B cell (primary cell): ENCODE results near the gene DHX36. TPM values are rescaled to one million over a fixed set of nuclear protein-coding genes. Genes with fewer than 3 reads are reported as not detected.

Experiments used
- ATAC-seq: fragments of 200-7000 bp; cut with Tn5 transposase; one replicate; pipeline ENCODE4 v1.10.0; 2021; ENCODE audit warnings: low read depth, mild to moderate bottlenecking, moderate number of reproducible peaks, moderate library complexity
- CTCF ChIA-PET: fragments of 350-600 bp; sonication (Branson Sonifier 250); formaldehyde crosslinking; loops from one replicate; lab custom pipeline; 2021; ENCODE audit warnings: antibody characterized with exemption, inconsistent platforms; lab: Charles Lee
- POLR2A ChIA-PET: fragments of 350-600 bp; sonication (Branson Sonifier 250); formaldehyde crosslinking; loops from one replicate; lab custom pipeline; 2021; ENCODE audit warnings: antibody characterized with exemption; lab: Charles Lee
- DNase-seq: peaks from one replicate; pipeline ENCODE4 v3.0.0; 2013
- H2AFZ ChIP-seq: 2 replicates; pipeline ENCODE4 v1.6.1; 2012; ENCODE audit warnings: mild to moderate bottlenecking, low read depth, low read length; ENCODE audit not compliant: insufficient read depth, poor library complexity, severe bottlenecking
- H3K27ac ChIP-seq, 2 donors: 1 replicate in 1 of 2; 2 replicates in 1 of 2; pipeline ENCODE4 v1.5.1; 2012 to 2013; ENCODE audit warnings: low read length in 2 of 2, mild to moderate bottlenecking in 2 of 2, moderate library complexity in 1 of 2
- H3K27me3 ChIP-seq, 4 experiments: fragments of 200-600 bp in 1 of 4; sonication (generic) in 1 of 4; replicated peaks in 1 of 4; 1 replicate in 2 of 4; 2 replicates in 2 of 4; pipeline versions ENCODE4 v1.6.1 to v1.7.0; 2013 to 2016; ENCODE audit warnings: low read length in 3 of 4, mild to moderate bottlenecking in 2 of 4, mixed read lengths in 1 of 4, moderate library complexity in 1 of 4; ENCODE audit not compliant: insufficient read depth in 4 of 4, control insufficient read depth in 3 of 4; ENCODE audit errors: control extremely low read depth in 1 of 4
- H3K36me3 ChIP-seq, 2 experiments: replicated peaks in 1 of 2; 1 replicate in 1 of 2; 2 replicates in 1 of 2; pipeline versions ENCODE4 v1.6.1 to v1.7.1; 2013; ENCODE audit warnings: low read length in 1 of 2; ENCODE audit not compliant: insufficient read depth in 2 of 2, control insufficient read depth in 1 of 2; ENCODE audit errors: control extremely low read depth in 1 of 2, extremely low read depth in 1 of 2
- H3K4me1 ChIP-seq, 2 donors: fragments of 200-600 bp in 1 of 2; sonication (generic) in 1 of 2; 1 replicate in 1 of 2; 2 replicates in 1 of 2; pipeline versions ENCODE4 v1.5.1 to v1.6.1; 2013 to 2017; ENCODE audit warnings: low read length in 2 of 2; ENCODE audit not compliant: control insufficient read depth in 2 of 2, insufficient read depth in 2 of 2
- H3K4me2 ChIP-seq: replicated peaks from 2 replicates; pipeline ENCODE3; 2012; ENCODE audit warnings: mild to moderate bottlenecking, low read depth, low read length; ENCODE audit not compliant: poor library complexity, severe bottlenecking
- H3K4me3 ChIP-seq, 5 experiments: fragments of 200-600 bp in 1 of 5; sonication (generic) in 1 of 5; 1 replicate in 3 of 5; 2 replicates in 2 of 5; pipeline versions ENCODE4 v1.5.1 to v1.7.0; 2011 to 2016; ENCODE audit warnings: low read length in 4 of 5, mild to moderate bottlenecking in 4 of 5, low read depth in 2 of 5, control low read depth in 1 of 5, moderate library complexity in 1 of 5; ENCODE audit not compliant: insufficient read depth in 1 of 5; ENCODE audit errors: control extremely low read depth in 1 of 5, extremely low read depth in 1 of 5
- H3K79me2 ChIP-seq: fragments of 200-600 bp; sonication (generic); one replicate; pipeline ENCODE4 v1.6.0; 2016; ENCODE audit warnings: low read length; ENCODE audit not compliant: control insufficient read depth, insufficient read depth
- H3K9ac ChIP-seq: fragments of 200-600 bp; sonication (generic); 2 replicates; pipeline ENCODE4 v1.6.1; 2017; ENCODE audit warnings: mild to moderate bottlenecking, low read length, moderate library complexity
- H3K9me3 ChIP-seq, 3 donors: one replicate each; pipeline versions ENCODE4 v1.6.1 to v1.7.1; 2013; ENCODE audit warnings: low read length in 2 of 3; ENCODE audit not compliant: control insufficient read depth in 2 of 3, insufficient read depth in 1 of 3; ENCODE audit errors: control extremely low read depth in 1 of 3
- H4K20me1 ChIP-seq: 2 replicates; pipeline ENCODE4 v1.6.0; 2012; ENCODE audit warnings: mild to moderate bottlenecking, low read length; ENCODE audit not compliant: insufficient read depth, control insufficient read depth, poor library complexity, severe bottlenecking
- H3K27ac Mint-ChIP-seq: one replicate; pipeline ENCODE4 v1.8.0; 2021; ENCODE audit warnings: mixed read lengths
- H3K27me3 Mint-ChIP-seq: one replicate; pipeline ENCODE4 v1.8.0; 2021; ENCODE audit warnings: mixed read lengths
- H3K4me1 Mint-ChIP-seq: one replicate; pipeline ENCODE4 v1.8.0; 2021; ENCODE audit warnings: mixed read lengths
- H3K4me3 Mint-ChIP-seq: one replicate; pipeline ENCODE4 v1.8.0; 2021; ENCODE audit warnings: mixed read lengths
- H3K9me3 Mint-ChIP-seq: one replicate; pipeline ENCODE4 v1.8.0; 2022; ENCODE audit warnings: mixed read lengths; ENCODE audit not compliant: insufficient read depth
- EZH2 ChIP-seq: IDR thresholded peaks from 2 replicates; pipeline ENCODE4 v1.6.1; 2012; ENCODE audit warnings: borderline replicate concordance, low read depth, mild to moderate bottlenecking, moderate library complexity, low read length; ENCODE audit not compliant: insufficient read depth, poor library complexity, severe bottlenecking
- WGBS: methylation state at CpG from one replicate; pipeline ENCODE4 v1.1.5; 2013; ENCODE audit warnings: missing lambda C conversion rate; ENCODE audit not compliant: insufficient coverage; 5-methylcytosine and 5-hydroxymethylcytosine counted together
- intact Hi-C: fragments of 100-400 bp; cut with micrococcal nuclease; formaldehyde crosslinking; loops from one replicate; pipeline ENCODE4 v1.10.0; 2022
- polyA plus RNA-seq: library from polyadenylated mRNA; depleted of rRNA; stranded (reverse); fragments of >200 nt; gene quantifications from 2 replicates; pipeline ENCODE4 v1.2.3, GENCODE V29; 2012
- total RNA-seq, 2 donors: library from RNA; stranded (reverse); fragments of 120-200 nt in 1 of 2; gene quantifications; 1 replicate in 1 of 2; 2 replicates in 1 of 2; pipeline versions ENCODE4 v1.2.3 to v1.2.4, GENCODE V29; 2013 to 2022
- TF ChIP-seq, protein P1 (sequence below): fragments of 200-600 bp; IDR thresholded peaks from one replicate; pipeline ENCODE4 v1.8.0; 2022; ENCODE audit warnings: antibody characterized with exemption, mild to moderate bottlenecking

DHX36 gene
- total and polyA plus RNA-seq, 2 donors (not counting 1 experiment from before 2014, with no cell fraction given) = 33.4 to 113 TPM

DNA sequence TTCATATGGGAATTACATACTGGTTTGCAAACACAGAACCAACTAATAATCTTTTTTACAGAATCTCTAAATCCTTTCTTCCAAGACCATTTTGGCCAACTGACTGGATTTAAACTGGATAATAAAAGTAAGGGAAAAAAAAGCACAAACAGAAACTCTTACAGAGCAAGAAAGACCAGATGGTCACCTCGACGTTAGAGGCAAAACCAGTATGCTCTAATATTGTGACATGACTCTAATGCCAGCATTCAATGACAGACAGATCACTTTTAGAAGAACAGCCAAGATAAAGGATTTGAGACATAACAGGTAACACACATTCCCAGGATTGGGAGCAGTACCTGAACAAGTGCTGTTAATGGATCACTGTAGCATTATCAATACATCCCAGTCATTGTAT is 50.9 kb downstream of the DHX36 start:
- no peak for TF ChIP-seq EZH2
- TF ChIP-seq, protein P1, sequence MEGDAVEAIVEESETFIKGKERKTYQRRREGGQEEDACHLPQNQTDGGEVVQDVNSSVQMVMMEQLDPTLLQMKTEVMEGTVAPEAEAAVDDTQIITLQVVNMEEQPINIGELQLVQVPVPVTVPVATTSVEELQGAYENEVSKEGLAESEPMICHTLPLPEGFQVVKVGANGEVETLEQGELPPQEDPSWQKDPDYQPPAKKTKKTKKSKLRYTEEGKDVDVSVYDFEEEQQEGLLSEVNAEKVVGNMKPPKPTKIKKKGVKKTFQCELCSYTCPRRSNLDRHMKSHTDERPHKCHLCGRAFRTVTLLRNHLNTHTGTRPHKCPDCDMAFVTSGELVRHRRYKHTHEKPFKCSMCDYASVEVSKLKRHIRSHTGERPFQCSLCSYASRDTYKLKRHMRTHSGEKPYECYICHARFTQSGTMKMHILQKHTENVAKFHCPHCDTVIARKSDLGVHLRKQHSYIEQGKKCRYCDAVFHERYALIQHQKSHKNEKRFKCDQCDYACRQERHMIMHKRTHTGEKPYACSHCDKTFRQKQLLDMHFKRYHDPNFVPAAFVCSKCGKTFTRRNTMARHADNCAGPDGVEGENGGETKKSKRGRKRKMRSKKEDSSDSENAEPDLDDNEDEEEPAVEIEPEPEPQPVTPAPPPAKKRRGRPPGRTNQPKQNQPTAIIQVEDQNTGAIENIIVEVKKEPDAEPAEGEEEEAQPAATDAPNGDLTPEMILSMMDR = no peak
- peaks cover 25 to 65% of the 10 kb centered on the region in 2 experiments for H3K36me3 ChIP-seq
- no peak overlapping the region for H3K9ac ChIP-seq
- ChIA-PET CTCF (no interaction called here), POLR2A (no interaction called here)
- 100% methylated on average over 2 of the region's 2 CpGs for WGBS
- no peaks in the 10 kb centered on the region for H3K9me3 Mint-ChIP-seq
- no peak overlapping the region for H3K4me3 ChIP-seq
- no peaks in the 10 kb centered on the region for H4K20me1 ChIP-seq
- no peaks in the 10 kb centered on the region for H3K4me1 Mint-ChIP-seq
- no peak overlapping the region for H3K4me2 ChIP-seq
- no peak overlapping the region for H2AFZ ChIP-seq
- no peak overlapping the region for H3K4me3 Mint-ChIP-seq
- no peak for DNase-seq
- H3K27me3 ChIP-seq = no peaks in the 10 kb centered on the region
- no peak overlapping the region for H3K27ac ChIP-seq
- no peaks in the 10 kb centered on the region for H3K79me2 ChIP-seq
- no peaks in the 10 kb centered on the region for H3K9me3 ChIP-seq
- intact Hi-C loops = no loop called here
- H3K27me3 Mint-ChIP-seq = no peaks in the 10 kb centered on the region
- ATAC-seq = no peak
- H3K4me1 ChIP-seq = no peaks in the 10 kb centered on the region
- no peak overlapping the region for H3K27ac Mint-ChIP-seq

DNA sequence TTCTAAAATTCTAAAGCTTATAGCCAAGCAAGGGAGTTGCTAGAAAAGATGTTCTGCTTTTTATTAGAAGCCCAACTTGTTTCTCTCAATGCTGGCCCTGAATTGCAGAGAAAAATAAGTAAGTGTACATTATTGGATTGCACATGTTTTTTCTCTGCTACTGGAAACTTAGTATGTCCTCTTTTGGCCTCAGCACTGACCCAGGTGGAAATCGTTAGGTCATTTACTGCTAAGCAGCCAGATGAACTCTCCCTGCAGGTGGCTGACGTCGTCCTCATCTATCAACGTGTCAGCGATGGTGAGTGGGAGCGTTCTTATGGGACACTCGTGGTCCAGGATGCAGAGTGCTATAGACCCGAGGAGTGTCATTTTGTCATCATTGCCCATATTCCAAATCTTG is 69.8 kb downstream of the DHX36 start:
- CTCF ChIA-PET = interaction anchor here (1.2 to 3.9 kb wide), 5 partner anchors 9 to 1229 kb away, joined by 3 to 16 read pairs (median 7); no protein-coding TSS in a partner anchor
- no peaks in the 10 kb centered on the region for H3K79me2 ChIP-seq
- no peaks in the 10 kb centered on the region for H3K4me1 ChIP-seq
- H3K9ac ChIP-seq = no peak overlapping the region
- H3K4me1 Mint-ChIP-seq = peaks cover 3% of the 10 kb centered on the region
- no peaks in the 10 kb centered on the region for H4K20me1 ChIP-seq
- H3K27ac ChIP-seq = no peak overlapping the region
- TF ChIP-seq EZH2 = no peak
- TF ChIP-seq, protein P1 = no peak
- DNase-seq (no peak), ATAC-seq (no peak)
- peaks cover 2 to 48% of the 10 kb centered on the region in 2 experiments for H3K36me3 ChIP-seq
- H3K9me3 Mint-ChIP-seq = no peaks in the 10 kb centered on the region
- POLR2A ChIA-PET = no interaction called here
- H3K4me3 Mint-ChIP-seq = no peak overlapping the region
- H3K4me3 ChIP-seq = no peak overlapping the region
- H3K9me3 ChIP-seq = peaks cover 0 to 2% (median 0%) of the 10 kb centered on the region in 3 donors
- WGBS = 93% methylated on average over 7 of the region's 8 CpGs
- H3K4me2 ChIP-seq = no peak overlapping the region
- no peaks in the 10 kb centered on the region for H3K27me3 ChIP-seq
- intact Hi-C loops = loop anchor here (10.0 kb wide), 1 partner anchor 1090 kb away; the partner anchor contains the start of gene RAP2B
- no peak overlapping the region for H2AFZ ChIP-seq
- H3K27me3 Mint-ChIP-seq = no peaks in the 10 kb centered on the region
- H3K27ac Mint-ChIP-seq = no peak overlapping the region
